ENCODE measurements around the gene PLXNB3.

The PLXNB3 gene

GRCh38 chrX:153775293-153776119 is 11.5 kb downstream of the PLXNB3 start:
- DNase-seq, result no peak

- DNase-seq, result no peak
Observed at GRCh38 chrX:153776120-153776599, 12.1 kb downstream of the PLXNB3 start.

DNA sequence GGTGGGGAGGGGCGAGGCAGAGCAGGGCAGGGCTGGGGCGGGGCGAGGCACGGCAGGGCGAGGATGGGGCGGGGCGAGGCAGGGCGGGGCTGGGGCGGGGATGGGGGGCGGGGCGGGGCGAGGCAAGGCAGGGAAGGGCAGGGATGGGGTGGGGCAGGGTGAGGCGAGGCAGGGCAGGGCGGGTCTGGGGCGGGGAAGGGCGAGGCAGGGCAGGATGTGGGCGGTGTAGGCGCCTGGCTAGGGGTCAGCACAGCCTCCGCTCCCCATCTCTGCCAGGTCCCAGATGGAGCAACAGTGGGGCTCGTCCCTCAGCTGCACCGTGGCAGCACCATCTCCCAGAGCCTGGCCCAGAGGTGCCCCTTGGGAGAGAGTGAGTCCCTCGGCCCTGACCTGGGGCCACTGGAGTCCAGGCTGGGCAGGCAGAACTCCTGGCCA is 12.6 kb downstream of the PLXNB3 start:
- DNase-seq, result no peak

- no peak for DNase-seq
Observed at GRCh38 chrX:153777261-153778090, 13.4 kb downstream of the PLXNB3 start.

GRCh38 chrX:153778181-153778580 is 14.1 kb downstream of the PLXNB3 start:
- DNase-seq, result no peak

GRCh38 chrX:153778684-153779101 is 14.6 kb downstream of the PLXNB3 start:
- no peak for DNase-seq

GRCh38 chrX:153779891-153780677 is 16.0 kb downstream of the PLXNB3 start:
- DNase-seq, result no peak

DNA sequence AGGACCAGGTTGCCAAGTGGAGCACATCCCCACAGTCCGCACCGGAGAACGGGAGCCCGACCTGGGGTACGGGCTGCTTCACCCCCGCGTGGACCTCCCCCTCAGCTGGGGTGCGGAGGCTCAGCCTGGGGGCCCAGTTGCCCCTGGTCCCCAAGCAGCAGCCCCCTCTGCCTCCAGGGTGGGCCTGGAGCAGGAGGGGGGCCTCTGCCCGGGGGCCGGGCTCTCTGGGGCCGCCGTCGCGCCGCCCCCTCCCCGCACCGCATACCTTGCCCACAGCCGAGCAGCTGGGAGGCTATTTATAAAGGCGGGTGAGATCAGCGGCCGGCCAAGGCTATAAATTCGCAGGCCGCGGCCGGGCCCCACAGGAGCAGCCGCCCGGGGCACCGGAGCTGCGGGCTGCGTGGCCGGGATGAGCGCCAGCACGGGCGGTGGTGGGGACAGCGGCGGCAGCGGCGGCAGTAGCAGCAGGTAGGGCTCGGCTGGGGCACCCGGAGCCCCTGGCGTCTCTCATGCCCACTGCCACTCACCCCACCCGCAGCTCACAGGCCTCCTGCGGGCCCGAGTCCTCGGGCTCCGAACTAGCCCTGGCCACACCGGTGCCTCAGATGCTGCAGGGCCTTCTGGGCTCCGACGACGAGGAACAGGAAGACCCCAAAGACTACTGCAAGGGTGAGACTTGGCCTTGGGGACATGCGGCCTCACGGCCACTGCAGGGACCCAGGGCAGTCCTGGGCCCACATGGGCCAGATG is 16.8 kb downstream of the PLXNB3 start, which contains the start of gene SRPK3:
Gene SRPK3, plus strand, starts transcription at position 364 of the 750 bp plus-strand sequence. Its CDS starts 46 bp downstream, at position 410.
- peak; percentile 6 for DNase-seq

DNA sequence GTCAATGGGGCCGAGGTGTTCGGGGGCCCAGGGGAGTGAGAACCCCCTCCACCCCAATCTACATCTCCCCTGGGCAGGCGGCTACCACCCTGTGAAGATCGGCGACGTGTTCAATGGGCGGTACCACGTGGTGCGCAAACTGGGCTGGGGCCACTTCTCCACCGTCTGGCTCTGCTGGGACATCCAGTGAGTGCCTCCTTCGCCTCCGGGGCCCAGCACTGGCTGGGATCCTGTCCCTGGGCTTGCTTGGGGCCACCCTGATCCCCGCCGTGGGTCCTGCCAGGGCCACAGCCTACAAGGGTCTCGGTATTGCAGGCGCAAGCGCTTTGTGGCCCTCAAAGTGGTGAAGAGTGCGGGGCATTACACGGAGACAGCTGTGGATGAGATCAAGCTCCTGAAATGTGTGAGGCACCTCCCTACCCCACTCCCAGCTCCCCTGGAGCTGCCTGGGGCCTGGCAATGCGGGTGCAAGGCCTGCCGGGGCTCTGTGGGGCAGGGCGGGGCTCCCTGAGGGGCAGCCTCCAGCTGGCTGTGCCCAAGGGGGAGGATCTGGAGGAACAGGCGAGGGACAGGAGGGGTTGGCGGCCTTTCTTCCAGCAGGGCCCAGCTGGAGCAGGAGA is 17.5 kb downstream of the PLXNB3 start:
- DNase-seq, result no peak

- no peak for DNase-seq
Observed at GRCh38 chrX:153782313-153782712, 18.3 kb downstream of the PLXNB3 start.

GRCh38 chrX:153782871-153783270 is 18.8 kb downstream of the PLXNB3 start:
- no peak for DNase-seq

- no peak for DNase-seq
Observed at GRCh38 chrX:153783378-153784013, 19.4 kb downstream of the PLXNB3 start.

GRCh38 chrX:153784325-153784967 is 20.4 kb downstream of the PLXNB3 start:
- no peak for DNase-seq

DNA sequence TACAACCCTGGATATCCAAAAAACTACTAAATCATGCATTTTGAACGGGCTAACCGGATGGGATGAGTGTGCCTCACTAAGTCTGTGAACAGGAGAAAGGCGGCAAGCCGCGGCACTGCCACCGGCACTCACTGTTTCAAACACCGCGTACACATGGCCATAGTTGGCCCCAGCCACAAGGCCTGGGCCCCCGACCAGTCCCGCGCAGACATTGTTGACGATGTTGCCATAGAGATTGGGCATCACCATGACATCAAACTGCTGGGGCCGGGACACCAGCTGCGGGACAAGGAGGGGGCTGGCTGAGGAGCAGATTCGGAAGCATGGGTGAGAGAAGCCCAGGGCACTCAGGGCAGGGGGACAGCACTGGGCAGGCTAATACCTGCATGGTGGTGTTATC is 22.6 kb downstream of the PLXNB3 start:
- DNase-seq, result no peak

DNA sequence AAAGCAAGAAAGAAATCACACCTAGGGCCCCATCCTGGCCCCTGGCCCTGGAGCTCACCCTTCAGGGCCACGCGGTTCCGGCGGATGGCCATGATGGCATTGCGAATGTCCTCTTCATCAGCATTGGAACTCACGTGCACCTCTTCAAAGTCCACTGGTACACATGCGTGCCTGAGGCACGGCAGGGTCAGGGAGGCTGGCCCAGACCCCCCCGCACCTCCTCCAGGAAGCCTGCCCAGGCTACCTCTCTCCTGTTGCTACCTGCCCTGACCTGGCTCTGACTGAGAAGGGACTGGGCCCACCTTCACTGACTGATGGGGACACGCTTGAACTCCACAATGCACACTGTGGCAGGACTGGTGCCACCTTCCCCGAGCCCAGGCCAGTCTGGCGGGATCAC is 25.6 kb downstream of the PLXNB3 start:
- DNase-seq, result no peak

DNA sequence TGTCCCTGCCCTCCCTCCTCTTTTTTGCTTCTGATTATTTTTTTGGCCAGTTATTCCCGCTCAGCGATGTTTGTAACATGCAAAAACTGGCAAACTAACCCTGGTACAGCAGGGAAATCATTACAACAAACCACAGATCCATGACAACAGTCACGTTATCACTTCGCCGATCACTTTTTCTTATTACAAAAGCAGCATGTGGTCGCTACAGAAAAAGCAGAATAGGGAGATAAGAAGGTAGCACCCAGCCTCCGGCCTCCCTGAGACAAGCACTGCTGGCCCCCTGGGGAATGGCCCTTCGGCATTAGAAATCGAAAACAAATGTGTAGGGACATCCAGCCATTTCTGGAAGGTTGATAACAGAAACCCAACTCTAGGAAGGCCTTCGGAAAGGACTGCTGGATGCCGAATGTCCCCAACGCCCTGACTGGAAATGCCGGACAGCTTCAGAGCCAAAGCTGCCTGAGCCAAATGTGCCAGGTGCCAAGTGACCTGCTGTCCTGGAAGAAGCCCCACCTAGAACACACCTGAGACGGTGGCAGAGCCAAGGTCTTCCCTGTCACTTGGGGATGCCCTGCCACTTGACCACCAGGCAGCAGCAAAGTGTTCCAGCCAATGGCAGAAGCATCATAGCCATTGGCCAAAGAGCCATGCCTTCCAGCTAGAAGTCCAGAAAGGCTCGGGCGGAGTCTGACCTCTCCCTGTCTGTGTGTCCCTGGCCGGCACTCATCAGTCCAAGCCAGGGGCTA is 27.2 kb downstream of the PLXNB3 start:
- DNase-seq, result no peak

GRCh38 chrX:153792368-153792767 is 28.3 kb downstream of the PLXNB3 start:
- no peak for DNase-seq

DNA sequence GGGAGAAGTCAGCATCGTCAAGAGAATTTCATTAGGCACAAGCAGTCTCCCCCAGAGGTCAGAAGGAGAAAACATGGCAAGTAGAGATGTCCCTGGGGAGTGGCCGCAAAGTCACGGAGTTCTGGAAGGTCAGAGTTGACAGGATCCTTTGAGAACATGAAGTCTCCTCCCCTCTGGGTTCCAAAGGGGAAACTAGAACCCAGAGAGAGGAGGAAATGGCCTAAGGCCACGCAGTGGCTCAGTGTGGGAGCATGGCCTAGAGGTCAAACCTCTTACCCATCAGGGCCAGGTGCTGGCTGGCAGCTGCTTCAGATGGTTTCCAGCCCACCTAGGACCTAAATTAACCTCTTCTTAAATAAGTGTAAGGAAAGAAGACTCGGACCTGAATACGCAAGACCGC is 29.2 kb downstream of the PLXNB3 start:
- no peak for DNase-seq

- DNase-seq, result peak; percentile 93
Observed at GRCh38 chrX:153794018-153794896, 30.2 kb downstream of the PLXNB3 start, which contains the start of the genes IDH3G and SSR4. Gene IDH3G, minus strand, starts transcription at chrX:153794375. Its CDS starts 49 bp downstream, at chrX:153794326. Gene SSR4, plus strand, starts transcription at chrX:153794668. Its CDS starts 20 bp downstream, at chrX:153794688.
